Measurements from ENCODE around the gene SLC9A7.

SLC9A7 gene

DNA sequence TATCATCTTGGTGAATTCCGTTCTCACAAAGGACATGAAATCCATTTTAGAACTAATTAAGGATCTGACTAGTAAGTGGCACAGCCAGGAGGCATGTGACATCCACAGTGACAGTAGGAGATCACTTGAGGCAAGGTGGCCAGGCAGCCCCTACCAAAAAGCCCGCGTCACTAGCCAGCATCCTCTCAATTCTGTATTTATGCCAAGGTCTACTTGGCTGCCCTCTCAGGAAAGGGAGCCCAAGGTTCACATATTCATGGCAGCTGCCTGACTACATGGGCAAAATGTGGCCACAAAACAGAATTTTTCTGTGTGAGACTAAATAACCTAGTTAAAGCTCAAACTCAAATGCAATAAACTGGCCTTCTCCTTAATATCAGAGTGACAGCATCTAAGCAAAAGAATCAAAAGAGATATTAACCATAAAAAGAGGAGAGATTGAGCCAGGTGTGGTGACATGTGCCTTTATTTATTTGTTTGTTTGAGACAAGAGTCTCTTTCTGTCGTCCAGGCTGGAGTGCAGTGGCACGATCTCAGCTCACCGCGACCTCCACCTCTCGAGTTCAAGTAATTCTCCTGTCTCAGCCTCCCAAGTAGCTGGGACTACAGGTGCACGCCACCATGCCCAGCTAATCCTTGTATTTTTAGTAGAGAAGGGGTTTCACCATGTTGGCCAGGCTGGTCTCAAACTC is 51.5 kb downstream of the SLC9A7 start:
- no peak for DNase-seq (ENCODE audit: low read depth in 1 of 2, low spot score in 1 of 2)

DNA sequence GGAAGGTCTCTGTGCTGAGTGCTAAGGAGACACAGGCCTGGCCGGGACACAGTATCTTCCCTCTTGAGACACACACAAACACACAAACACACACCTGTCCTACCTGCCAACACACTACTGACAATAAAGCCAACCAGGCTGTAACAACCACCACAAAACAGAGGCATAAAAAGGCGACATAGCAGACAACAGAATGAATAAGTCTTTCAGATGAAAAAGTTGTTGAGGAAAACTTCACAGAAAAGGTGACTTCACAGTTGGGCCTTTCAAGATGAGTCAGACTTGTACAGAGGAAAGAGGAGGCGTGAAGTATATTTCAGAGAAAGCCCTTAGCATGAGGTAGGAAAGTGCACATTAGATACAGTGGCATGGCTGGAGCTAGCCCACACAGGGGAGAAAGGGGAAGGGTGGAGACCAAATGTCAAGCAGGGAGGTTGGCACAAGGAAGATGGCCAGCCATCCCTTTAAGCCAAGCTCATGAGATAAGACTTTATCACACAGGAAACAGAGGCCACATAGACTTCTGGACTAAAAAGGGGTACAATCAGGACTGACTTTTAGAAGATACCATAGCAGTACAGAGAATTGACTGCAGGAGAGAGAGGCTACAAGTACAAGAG is 54.0 kb downstream of the SLC9A7 start:
- peak; percentile 3 to 14 for DNase-seq (ENCODE audit: low read depth in 1 of 2, low spot score in 1 of 2)

DNA sequence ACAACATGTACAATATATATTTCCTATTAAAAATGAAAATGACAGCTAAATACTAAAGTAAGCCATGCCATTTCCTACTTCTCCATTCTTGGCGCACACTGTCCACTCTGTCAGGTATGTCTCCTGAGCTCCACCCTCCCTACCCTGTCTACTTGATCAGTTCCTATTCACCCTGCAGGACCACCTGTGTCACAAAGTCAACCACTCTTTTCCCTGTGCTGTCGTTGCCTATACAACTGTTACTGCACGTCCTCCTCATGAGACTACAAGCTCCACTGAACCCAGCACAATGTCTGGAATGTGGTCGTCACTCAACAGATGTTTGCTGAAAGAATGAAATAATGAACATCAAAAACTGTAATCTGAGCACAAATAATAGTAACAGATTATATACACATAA is 54.9 kb downstream of the SLC9A7 start:
- DNase-seq (ENCODE audit: low read depth in 1 of 2, low spot score in 1 of 2), result no peak

DNA sequence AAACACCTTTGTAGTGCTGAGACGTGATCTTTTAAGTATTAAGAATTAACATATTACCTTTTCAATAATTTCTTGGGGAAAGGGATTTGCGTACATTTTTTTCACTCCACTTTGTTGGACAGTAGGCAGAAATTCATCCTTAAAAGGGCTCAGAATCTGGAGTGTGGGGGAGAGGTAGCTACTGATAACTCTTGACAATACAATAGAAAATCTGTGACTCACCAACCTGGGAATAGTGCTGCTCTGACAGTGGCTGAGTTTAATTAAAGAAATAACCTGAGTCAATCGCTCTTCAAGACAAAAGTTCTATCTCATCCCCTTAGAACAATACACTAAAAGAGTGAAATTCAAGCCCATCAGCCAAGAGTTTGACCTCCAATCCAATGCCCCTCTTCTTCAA is 60.2 kb downstream of the SLC9A7 start:
- DNase-seq (ENCODE audit: low read depth in 1 of 2, low spot score in 1 of 2), result no peak

DNA sequence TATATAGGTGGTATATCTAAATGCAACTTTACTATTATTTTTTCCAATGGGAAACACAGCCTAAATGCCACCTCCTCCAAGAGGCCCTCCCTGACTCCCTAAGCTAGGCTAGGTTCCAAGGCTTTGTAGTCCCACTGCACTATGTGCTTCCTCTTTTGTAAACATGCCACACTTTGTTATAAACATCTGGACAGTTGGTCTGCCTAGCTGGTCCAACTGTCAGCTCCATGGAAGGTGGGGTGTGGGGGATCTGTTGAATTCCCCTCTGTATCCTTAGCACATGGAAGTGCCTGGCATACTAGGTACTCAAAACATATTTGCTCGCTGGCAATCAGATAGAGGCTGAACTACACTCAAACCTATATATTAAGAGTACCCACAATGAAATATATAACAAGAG is 63.4 kb downstream of the SLC9A7 start:
- DNase-seq (ENCODE audit: low read depth in 1 of 2, low spot score in 1 of 2), result no peak

DNA sequence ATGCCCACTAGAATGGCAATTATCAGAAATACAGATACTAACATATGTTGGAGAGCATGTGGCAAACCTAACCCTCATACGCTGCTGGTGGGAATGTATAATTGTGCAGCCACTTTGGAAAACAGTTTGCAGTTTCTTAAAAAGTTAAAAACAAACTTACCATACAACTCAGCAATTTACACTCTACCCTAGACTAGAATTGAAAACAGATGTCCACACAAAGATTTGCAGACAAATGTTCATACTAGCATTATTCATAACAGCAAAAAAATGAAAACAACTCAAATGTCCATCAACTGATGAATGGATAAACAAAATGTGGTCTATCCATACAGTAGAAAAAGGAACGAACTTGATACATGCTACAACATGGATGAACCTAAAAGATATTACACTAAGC is 64.4 kb downstream of the SLC9A7 start:
- DNase-seq (ENCODE audit: low read depth in 1 of 2, low spot score in 1 of 2), result no peak

DNA sequence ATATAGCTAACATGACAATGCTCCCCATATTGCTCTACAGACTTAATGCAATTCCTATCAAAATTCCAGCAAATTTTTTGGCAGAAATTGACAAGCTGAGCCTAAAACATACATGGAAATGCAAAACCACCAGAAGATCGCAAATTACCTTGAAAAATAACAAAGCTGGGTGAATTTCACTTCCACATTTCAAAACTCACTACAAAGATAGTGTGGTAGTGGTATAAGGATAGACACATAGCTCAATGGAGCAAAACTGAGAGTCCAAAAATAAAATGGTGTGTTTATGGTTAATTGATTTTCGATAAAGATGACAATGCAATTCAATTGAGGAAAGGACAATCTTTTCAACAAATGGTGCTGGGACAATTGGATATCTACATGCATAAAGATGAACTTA is 65.8 kb downstream of the SLC9A7 start:
- no peak for DNase-seq (ENCODE audit: low read depth in 1 of 2, low spot score in 1 of 2)

DNA sequence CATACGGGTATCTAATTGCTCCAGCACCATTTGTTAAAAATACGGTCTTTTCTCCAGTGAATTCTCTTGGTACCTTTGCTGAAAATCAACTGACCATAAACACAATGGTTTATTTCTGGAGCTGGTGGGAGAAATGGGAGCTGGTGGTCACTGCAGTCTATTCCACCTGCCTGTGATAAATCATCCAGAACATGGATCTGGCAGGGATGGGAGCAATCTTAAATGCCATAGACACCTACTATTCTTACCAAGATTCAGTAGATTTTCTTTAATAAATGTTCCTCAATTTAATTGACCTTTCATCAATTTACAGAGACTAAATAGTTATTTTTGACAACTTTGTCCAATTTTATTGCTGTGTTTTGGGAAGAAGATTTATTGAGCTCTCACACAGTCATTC is 68.1 kb downstream of the SLC9A7 start:
- no peak for DNase-seq (ENCODE audit: low read depth in 1 of 2, low spot score in 1 of 2)

DNA sequence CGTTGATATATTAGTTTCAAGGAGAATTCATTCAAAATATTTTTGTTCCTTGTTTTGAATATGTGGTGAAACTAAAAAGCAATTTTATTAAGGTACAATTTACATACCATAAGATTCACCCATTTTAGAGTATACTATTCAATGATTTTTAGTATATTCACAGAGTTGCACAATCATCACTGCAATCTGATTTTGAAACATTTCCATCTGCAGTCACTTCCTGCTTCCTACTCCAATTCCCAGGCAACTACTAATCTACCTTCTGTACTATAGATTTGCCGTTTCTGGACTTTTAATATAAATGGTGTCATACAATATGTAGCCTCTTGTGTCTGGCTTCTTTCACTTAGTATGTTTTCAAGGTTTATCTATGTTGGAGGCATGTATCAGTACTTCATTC is 71.3 kb downstream of the SLC9A7 start:
- no peak for DNase-seq (ENCODE audit: low read depth in 1 of 2, low spot score in 1 of 2)

DNA sequence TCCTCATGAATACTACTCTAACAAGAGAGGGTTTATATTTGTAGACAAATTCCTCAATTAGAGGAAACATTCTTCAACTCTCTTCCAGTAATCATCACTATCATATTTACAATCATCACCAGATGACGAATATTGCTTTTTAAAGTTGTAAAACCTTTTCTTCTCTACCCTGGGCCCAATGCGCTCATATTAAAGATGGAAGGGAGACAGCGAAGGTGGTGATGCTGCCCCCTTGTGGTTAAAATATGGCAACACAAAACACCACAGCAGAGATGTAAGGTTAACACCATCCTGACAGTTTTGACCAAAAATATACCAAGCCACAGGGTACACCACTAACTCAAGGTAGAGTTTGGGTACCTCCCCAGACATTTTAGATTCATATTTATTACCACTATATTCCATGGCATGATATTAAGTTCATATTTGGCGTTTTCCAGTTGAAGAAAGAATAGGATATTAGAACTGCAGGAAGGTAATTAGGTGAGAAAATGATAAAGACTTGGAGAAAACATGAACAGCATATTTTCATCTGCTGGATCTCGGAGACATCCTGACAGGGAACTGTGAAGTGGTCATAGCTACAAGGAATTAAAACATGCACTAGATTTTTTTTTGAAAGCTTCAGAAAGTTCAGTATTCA is 72.8 kb downstream of the SLC9A7 start:
- DNase-seq (ENCODE audit: low read depth in 1 of 2, low spot score in 1 of 2), result peak in 1 of 2 donors; percentile 32

DNA sequence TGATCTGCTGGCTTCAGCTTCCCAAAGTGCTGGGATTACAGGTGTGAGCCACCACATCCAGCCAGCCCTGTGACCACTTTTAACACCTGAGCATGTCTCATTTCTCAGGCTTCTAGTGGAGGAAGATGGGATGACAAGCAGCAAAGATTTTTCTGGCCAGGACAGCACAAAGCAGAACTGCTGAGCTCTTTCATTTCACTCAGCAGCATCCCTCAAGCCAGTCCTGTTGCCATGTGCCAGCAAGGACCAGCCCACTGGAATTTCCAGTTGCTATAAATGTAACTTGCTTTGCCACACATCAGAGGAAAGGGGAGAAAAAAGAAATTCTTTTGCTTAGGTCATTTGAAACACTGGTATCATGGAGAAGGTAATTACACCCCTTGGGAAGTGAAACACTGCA is 75.9 kb downstream of the SLC9A7 start:
- no peak for DNase-seq (ENCODE audit: low read depth in 1 of 2, low spot score in 1 of 2)

DNA sequence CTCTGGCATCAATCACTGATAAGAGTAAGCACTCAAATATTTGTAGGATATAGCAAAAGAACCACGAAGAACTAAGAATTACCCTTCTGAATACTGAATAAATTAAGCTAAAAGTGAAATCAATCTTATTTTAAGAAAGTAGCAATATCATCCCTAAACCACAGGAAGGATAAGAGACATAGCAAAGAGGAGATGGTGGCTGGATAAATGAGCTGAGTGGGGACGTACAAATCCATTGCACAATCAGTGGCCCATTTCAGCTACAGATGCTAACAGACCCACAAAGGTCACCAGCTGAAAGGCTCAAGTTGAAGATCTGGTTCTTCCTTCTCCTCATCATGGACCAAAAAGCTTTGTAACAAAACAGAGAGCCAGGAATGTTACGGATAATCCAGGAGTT is 77.1 kb downstream of the SLC9A7 start:
- DNase-seq (ENCODE audit: low read depth in 1 of 2, low spot score in 1 of 2), result no peak

DNA sequence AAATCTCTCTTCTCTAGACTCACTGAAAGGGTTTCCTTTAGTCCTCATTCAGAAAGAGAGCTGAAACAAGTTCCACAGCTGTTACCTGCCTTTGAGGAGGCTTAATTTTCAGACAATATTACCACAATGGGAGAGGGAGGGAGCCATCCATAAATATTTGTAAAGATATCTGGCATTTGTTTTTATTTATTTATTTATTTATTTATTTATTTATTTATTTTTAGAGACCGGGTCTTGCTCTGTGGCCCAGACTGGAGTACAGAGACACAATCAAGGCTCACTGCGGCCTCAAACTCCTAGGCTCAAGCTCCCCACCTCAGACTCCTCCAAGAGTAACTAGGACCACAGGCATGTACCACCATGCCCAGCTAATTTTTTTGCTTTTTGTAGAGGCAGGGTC is 80.7 kb downstream of the SLC9A7 start:
- DNase-seq (ENCODE audit: low read depth in 1 of 2, low spot score in 1 of 2), result no peak

DNA sequence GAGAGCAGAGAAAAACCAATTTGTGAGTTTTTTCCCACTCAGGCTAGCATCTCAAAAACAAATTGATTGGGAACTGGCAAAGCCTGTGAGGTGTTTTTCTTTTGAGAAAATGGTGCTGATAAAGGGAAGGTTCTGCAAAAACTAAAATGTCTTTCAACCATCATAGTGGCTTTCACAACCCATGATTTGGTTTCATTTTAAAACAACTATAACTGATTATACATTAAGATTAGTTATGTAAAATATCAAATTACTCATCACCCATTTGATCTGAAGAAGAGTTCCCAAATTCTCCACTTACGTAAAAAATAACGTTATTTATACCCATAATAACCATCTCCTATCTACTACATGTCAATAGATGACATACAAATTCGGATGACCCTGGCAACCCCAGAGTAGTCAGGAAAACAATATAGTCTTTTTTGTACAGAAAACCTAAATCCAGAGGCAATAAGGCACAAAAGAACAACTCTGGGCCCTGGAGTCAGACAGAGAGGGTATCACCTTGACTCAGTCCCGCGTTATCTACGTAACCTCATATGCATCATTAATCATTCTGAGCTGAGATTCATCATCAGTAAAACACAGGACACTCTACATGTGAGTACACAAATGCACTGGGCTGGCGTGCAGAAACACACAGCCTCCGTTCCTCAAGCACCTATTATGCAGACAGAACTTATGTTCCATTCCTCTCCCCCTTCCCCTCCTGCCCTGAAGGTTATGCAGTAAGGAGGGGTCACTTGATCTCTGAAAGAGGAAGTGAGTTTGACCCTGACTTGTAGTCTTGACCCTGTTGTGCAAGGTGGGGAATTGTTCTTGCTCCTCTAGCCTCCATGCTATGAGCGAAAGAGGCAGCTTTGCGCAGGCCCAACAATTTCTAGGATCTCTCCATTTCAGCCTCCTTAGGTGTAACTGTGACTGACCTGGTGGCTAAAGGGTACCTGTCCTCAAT is 82.2 kb downstream of the SLC9A7 start:
- no peak for DNase-seq (ENCODE audit: low read depth in 1 of 2, low spot score in 1 of 2)

DNA sequence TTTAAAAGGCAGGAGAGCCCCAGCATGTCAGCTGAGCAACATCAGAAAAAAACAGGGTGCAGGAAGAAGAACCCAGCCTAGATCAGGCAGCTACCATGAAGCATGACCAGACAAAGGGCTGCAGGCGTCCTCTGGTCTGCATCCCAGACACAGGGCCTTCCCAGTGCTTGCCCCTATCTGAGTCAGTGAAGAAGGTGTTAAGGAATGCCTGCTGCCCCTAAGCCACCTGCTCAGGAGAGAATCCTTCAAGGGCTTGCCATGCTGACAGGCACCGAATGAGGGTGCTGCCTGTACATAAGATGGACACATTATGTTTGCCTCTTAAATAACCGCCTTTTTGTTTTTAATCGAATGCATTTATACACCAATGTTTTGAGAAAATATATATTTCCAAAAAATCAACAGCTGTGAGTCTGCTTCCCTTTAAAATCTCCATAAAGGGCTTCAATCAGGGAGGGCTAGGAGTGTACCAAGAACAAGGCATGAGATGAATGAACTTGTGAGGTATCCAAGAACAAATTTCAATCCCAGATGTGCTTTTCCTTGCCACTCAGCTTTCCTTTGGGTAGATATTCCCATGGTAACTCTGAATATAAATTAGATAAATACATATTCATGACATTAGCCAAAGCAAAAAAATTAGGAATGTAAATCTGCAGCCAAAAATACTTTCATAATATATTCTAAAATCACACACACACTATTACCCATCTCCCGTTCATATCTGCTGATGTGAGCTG is 85.1 kb downstream of the SLC9A7 start:
- no peak for DNase-seq (ENCODE audit: low read depth in 1 of 2, low spot score in 1 of 2)

DNA sequence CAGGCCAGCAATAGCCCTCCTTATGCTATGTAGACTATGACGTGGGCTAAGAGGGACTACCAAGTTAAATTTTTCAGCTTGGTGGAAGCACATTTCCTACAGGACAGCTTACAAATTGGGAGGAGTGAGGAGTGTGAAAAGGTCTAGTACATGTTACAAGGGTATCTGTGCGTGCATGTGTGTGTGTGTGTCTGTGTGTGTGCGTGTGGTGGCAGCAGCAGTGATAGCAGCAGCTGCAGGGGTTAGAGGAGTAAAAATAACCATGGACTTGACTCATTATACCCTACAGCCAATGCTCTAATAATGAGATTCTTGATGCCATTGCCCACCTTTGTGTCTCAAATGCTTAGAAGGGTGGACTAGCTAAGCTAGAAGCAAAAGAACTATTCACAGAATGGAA is 88.6 kb downstream of the SLC9A7 start:
- DNase-seq (ENCODE audit: low read depth in 1 of 2, low spot score in 1 of 2), result no peak

DNA sequence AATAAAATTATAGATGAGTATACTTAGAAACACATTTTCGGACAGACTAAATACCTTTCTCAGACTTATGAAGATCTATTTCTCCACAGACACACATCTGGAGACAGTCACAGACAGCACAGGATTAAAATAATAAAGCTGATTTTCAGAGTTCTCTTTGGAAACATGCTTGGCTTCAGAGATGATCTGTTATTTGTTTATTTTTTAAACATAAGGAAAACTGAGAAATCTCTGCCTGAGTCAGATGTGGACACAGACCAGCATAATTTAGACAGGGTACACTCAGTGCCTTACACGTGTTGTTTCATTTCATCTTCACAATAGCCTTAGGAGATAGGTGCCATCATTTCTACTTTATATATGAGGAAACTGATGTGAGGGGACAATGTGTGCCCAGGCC is 92.1 kb downstream of the SLC9A7 start:
- no peak for DNase-seq (ENCODE audit: low read depth in 1 of 2, low spot score in 1 of 2)

DNA sequence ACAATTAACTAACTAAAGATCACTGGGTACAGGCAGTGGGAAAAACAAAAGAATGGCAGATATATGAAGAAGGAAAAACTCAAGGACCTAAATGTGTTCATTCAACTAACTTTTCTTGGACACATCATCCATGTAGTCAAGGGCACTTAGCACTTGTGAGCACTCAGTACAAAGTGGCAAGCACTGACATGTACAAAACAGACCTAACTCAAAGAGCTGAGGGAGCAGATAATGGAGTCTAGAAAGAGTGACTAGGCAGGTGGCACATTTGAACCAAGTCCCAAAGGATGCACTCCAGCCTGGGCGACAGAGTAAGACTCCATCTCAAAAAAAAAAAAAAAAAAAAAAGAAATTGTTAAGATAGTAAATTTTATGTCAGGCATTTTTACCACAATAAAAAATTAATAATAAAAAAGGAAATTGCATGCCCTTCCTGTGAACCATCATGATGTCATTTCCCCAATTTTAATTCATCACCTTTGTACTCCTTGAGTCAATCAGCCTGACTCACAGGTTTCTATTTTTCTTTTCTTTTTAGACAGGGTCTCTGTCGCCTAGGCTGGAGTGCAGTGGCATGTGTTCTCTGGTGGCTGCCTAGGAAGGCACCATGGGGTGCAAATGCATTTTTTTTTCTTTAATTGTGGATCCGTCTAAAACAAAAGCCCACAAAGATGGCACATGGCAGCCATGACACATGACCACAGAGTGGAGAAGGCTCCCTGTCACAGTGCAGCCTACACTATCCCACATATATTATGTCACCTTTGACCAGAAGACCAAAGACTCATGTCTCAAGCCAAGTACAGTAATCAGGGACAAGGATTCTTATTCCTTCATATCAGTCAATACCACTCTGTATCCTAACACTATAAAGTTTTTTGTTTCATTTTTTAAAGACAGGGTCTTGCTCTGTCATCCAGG is 93.4 kb downstream of the SLC9A7 start:
- no peak for DNase-seq (ENCODE audit: low read depth in 1 of 2, low spot score in 1 of 2)

DNA sequence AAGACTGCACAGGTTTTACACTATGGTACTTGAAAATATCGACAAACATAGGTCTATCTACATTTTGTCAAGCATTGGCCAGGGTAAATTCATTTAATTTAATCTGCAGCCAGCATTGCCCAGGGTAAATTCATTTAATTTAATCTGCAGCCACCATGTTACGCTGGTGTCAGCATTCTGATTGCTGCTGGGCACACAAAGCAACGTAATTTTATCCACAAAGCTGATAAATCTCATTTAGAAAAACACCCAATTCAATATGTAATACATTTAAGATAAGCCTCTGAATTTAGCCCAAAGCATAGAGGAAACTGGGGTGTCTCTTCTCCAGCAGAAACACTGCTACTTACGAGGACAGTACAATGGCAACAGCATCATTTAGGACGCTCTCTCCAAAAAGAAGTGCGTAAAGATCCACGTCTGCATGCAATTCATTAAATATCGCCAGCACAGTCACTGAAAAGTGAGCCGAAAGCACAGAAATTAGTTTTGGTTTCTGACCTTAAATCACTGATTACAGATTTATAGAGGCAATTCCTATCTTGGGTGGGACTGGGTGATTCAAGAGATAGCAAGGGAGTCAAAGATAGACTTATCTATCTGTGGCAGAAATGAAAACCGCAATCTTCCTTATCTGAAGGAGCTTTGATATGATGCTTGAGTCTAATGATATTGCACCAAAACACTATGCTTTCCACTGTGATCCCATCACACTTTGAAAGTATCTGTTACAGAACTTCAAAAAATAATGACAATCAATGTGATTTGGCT is 96.5 kb downstream of the SLC9A7 start:
- no peak for DNase-seq (ENCODE audit: low read depth in 1 of 2, low spot score in 1 of 2)

All from activated CD4-positive, alpha-beta T cell treated with anti-CD3 and anti-CD28 coated beads, Interleukin-2, amount 50 U/mL, for 24 hours (primary cell).